SK-N-SH (cell line): Measurements from ENCODE around the gene LHX6.

Source experiments
- GABPA ChIP-seq: IDR thresholded peaks from 2 replicates; pipeline ENCODE4 v1.4.0; 2012; ENCODE audit warnings: low read depth, mild to moderate bottlenecking
- RCOR1 ChIP-seq: fragments of 150-350 bp; IDR thresholded peaks from 2 replicates; pipeline ENCODE4 v1.6.1; 2017; ENCODE audit warnings: antibody characterized with exemption, low read length
- REST ChIP-seq: IDR thresholded peaks from 2 replicates; pipeline ENCODE4 v1.6.1; 2012; ENCODE audit warnings: mild to moderate bottlenecking, low read depth, low read length, moderate library complexity
- TEAD4 ChIP-seq: IDR thresholded peaks from 2 replicates; pipeline ENCODE4 v1.4.0; 2012; ENCODE audit warnings: mild to moderate bottlenecking, borderline replicate concordance; ENCODE audit not compliant: insufficient read depth

GRCh38 chr9:122200960-122201595, 27.7 kb downstream of the LHX6 start:
- TF ChIP-seq TEAD4 (no peak), REST (no peak), GABPA (no peak), RCOR1 (no peak)
